Measurements from ENCODE around the gene UBN1.

DNA sequence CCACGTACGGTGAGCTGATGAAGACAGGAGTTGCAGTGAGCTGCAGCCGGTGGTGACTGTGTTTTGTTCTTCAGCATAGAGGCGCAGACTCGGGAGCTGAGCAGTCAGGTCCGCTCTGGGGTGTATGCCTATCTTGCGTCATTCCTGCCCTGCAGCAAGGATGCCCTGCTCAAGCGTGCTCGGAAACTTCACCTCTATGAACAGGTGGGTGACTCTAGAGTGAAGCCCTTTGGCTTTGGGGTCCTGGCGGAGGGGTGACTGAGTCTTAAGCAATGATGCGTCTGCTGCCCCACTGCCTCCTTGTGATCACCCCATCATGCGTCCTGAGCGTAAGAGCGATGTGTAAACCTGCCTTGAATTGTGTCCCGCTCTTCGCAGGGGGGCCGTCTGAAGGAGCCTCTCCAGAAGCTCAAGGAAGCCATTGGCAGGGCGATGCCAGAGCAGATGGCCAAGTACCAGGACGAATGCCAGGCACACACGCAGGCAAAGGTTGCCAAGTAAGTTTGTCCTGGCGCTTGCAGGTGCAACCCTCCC, 22.9 kb downstream of the UBN1 start:
- TF ChIP-seq, protein P1, sequence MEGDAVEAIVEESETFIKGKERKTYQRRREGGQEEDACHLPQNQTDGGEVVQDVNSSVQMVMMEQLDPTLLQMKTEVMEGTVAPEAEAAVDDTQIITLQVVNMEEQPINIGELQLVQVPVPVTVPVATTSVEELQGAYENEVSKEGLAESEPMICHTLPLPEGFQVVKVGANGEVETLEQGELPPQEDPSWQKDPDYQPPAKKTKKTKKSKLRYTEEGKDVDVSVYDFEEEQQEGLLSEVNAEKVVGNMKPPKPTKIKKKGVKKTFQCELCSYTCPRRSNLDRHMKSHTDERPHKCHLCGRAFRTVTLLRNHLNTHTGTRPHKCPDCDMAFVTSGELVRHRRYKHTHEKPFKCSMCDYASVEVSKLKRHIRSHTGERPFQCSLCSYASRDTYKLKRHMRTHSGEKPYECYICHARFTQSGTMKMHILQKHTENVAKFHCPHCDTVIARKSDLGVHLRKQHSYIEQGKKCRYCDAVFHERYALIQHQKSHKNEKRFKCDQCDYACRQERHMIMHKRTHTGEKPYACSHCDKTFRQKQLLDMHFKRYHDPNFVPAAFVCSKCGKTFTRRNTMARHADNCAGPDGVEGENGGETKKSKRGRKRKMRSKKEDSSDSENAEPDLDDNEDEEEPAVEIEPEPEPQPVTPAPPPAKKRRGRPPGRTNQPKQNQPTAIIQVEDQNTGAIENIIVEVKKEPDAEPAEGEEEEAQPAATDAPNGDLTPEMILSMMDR (conservative IDR thresholded peaks at IDR 0.05 in 1 of 2, IDR thresholded peaks at IDR 0.05 in 1 of 2; ENCODE audit: extremely low read depth in 1 of 2, insufficient read depth in 1 of 2, low read depth in 1 of 2, low read length in 2 of 2): no peak
- TF ChIP-seq EZH2 (IDR thresholded peaks at IDR 0.05; ENCODE audit: borderline replicate concordance, low read length): no peak

All from mammary epithelial cell (primary cell).